GM23338 (cell line): Measurements from ENCODE around the gene NUCB1. TPM values are rescaled to one million over a fixed set of nuclear protein-coding genes. Genes with fewer than 3 reads are reported as not detected.

Source experiments
- ATAC-seq: fragments of 200-7000 bp; cut with Tn5 transposase; 3 replicates; pipeline ENCODE4 v1.9.1; 2020
- DNase-seq: peaks from one replicate; pipeline ENCODE4 v3.0.0-alpha.2; 2015; ENCODE audit warnings: low spot score
- H2AFZ ChIP-seq: fragments of 200-600 bp; sonication (generic); 2 replicates; pipeline ENCODE4 v1.8.0; 2016; ENCODE audit warnings: antibody characterized with exemption, mild to moderate bottlenecking, moderate library complexity
- H3F3A ChIP-seq: fragments of 200-600 bp; sonication (generic); replicated peaks from 2 replicates; pipeline ENCODE4 v1.8.0; 2017; ENCODE audit warnings: antibody characterized with exemption, mixed run types, low read depth
- H3K27ac ChIP-seq: fragments of 200-600 bp; sonication (generic); 2 replicates; pipeline ENCODE4 v1.6.1; 2016; ENCODE audit warnings: low read depth
- H3K27me3 ChIP-seq: fragments of 200-600 bp; sonication (generic); 2 replicates; pipeline ENCODE4 v1.8.0; 2016; ENCODE audit warnings: mild to moderate bottlenecking, mixed run types, moderate library complexity; ENCODE audit not compliant: insufficient read depth
- H3K36me3 ChIP-seq: fragments of 200-600 bp; sonication (generic); 2 replicates; pipeline ENCODE4 v1.8.0; 2016; ENCODE audit warnings: mild to moderate bottlenecking; ENCODE audit not compliant: insufficient read depth
- H3K4me1 ChIP-seq: fragments of 200-600 bp; sonication (generic); 2 replicates; pipeline ENCODE4 v1.8.0; 2016; ENCODE audit warnings: mild to moderate bottlenecking, moderate library complexity; ENCODE audit not compliant: insufficient read depth
- H3K4me2 ChIP-seq: fragments of 200-600 bp; sonication (generic); 2 replicates; pipeline ENCODE4 v1.7.1; 2017; ENCODE audit warnings: mixed run types
- H3K4me3 ChIP-seq: fragments of 200-600 bp; sonication (generic); 2 replicates; pipeline ENCODE4 v1.6.1; 2016; ENCODE audit warnings: mixed run types
- H3K79me2 ChIP-seq: fragments of 200-600 bp; sonication (generic); replicated peaks from 2 replicates; pipeline ENCODE4 v1.8.0; 2017; ENCODE audit warnings: mild to moderate bottlenecking; ENCODE audit not compliant: insufficient read depth
- H3K9me2 ChIP-seq: fragments of 200-600 bp; sonication (generic); 2 replicates; pipeline ENCODE4 v1.8.0; 2017; ENCODE audit not compliant: insufficient read depth
- H4K20me1 ChIP-seq: fragments of 200-600 bp; sonication (generic); replicated peaks from 2 replicates; pipeline ENCODE4 v1.8.0; 2017; ENCODE audit warnings: mild to moderate bottlenecking; ENCODE audit not compliant: insufficient read depth
- H3K27ac Mint-ChIP-seq: 2 replicates; pipeline ENCODE4 v1.8.0; 2020; ENCODE audit warnings: inconsistent platforms, mild to moderate bottlenecking, moderate library complexity, mixed read lengths
- H3K27me3 Mint-ChIP-seq: 3 replicates; pipeline ENCODE4 v1.8.0; 2022; ENCODE audit warnings: low read depth, mild to moderate bottlenecking, moderate library complexity, mixed read lengths, inconsistent platforms; ENCODE audit not compliant: insufficient read depth, poor library complexity
- H3K36me3 Mint-ChIP-seq: 3 replicates; pipeline ENCODE4 v1.8.0; 2021; ENCODE audit warnings: low read depth, mild to moderate bottlenecking, inconsistent platforms, moderate library complexity, mixed read lengths
- H3K4me1 Mint-ChIP-seq: 3 replicates; pipeline ENCODE4 v1.8.0; 2020; ENCODE audit warnings: mild to moderate bottlenecking, inconsistent platforms, mixed read lengths
- H3K4me3 Mint-ChIP-seq: 3 replicates; pipeline ENCODE4 v1.8.0; 2021; ENCODE audit warnings: moderate library complexity, mild to moderate bottlenecking, inconsistent platforms, mixed read lengths
- H3K9me3 Mint-ChIP-seq: 3 replicates; pipeline ENCODE4 v1.8.0; 2020; ENCODE audit warnings: moderate library complexity, mild to moderate bottlenecking, inconsistent platforms, mixed read lengths
- CREB1 ChIP-seq: fragments of 250-450 bp; sonication (Bioruptor Pico); IDR thresholded peaks from 2 replicates; pipeline ENCODE4 v1.5.0; 2020; ENCODE audit warnings: low read depth, mild to moderate bottlenecking, moderate library complexity
- EZH2 ChIP-seq: fragments of 200-600 bp; sonication (generic); IDR thresholded peaks from one replicate; pipeline ENCODE4 v1.8.0; 2017; ENCODE audit warnings: antibody characterized with exemption, mild to moderate bottlenecking, low read depth; ENCODE audit not compliant: unreplicated experiment
- EZH2phosphoT487 ChIP-seq: fragments of 200-600 bp; sonication (generic); IDR thresholded peaks from one replicate; pipeline ENCODE4 v1.8.1; 2018; ENCODE audit warnings: antibody characterized with exemption; ENCODE audit not compliant: unreplicated experiment
- JUNB ChIP-seq: IDR thresholded peaks from one replicate; pipeline ENCODE4 v1.6.1; 2016; ENCODE audit warnings: antibody characterized with exemption; ENCODE audit not compliant: unreplicated experiment
- POLR2AphosphoS5 ChIP-seq: IDR thresholded peaks from 2 replicates; pipeline ENCODE4 v1.6.1; 2016; ENCODE audit warnings: antibody characterized with exemption, low read depth
- STAT1 ChIP-seq: IDR thresholded peaks from one replicate; pipeline ENCODE4 v1.6.1; 2016; ENCODE audit warnings: antibody characterized with exemption; ENCODE audit not compliant: unreplicated experiment
- ZNF114 ChIP-seq: fragments of 250-450 bp; sonication (Bioruptor Pico); IDR thresholded peaks from 2 replicates; pipeline ENCODE4 v1.5.0; 2020; ENCODE audit warnings: mild to moderate bottlenecking, moderate library complexity
- ZNF331 ChIP-seq: fragments of 250-450 bp; sonication (Bioruptor Pico); IDR thresholded peaks from 2 replicates; pipeline ENCODE4 v1.5.0; 2020; ENCODE audit warnings: low read depth, mild to moderate bottlenecking, moderate library complexity
- ZNF462 ChIP-seq: fragments of 250-450 bp; sonication (Bioruptor Pico); IDR thresholded peaks from 2 replicates; pipeline ENCODE4 v1.5.0; 2020; ENCODE audit warnings: mild to moderate bottlenecking, moderate library complexity
- polyA plus RNA-seq: library from polyadenylated mRNA; unstranded; fragments of >200 nt; fragmentation: Nextera tagmentation; extraction: Ambion mirVana; gene quantifications from 2 replicates; pipeline ENCODE4 v1.2.1, GENCODE V29; 2016
- total RNA-seq: library from RNA; depleted of rRNA; stranded (reverse); fragments of >200 nt; shearing (Covaris generic); gene quantifications from 2 replicates; pipeline ENCODE4 v1.2.3, GENCODE V29; 2014
- TF ChIP-seq, protein P1 (sequence below), 2 experiments: fragments of 200-600 bp in 1 of 2; sonication (generic) in 1 of 2; conservative IDR thresholded peaks; 2 replicates each; pipeline versions ENCODE4 v1.5.1 to v1.6.1; 2016 to 2017; ENCODE audit warnings: antibody characterized with exemption in 2 of 2, low read depth in 2 of 2, mild to moderate bottlenecking in 2 of 2, moderate library complexity in 1 of 2

The NUCB1 gene
- total and polyA plus RNA-seq, 2 experiments from 2014 or later: 57.1 to 163 TPM

DNA sequence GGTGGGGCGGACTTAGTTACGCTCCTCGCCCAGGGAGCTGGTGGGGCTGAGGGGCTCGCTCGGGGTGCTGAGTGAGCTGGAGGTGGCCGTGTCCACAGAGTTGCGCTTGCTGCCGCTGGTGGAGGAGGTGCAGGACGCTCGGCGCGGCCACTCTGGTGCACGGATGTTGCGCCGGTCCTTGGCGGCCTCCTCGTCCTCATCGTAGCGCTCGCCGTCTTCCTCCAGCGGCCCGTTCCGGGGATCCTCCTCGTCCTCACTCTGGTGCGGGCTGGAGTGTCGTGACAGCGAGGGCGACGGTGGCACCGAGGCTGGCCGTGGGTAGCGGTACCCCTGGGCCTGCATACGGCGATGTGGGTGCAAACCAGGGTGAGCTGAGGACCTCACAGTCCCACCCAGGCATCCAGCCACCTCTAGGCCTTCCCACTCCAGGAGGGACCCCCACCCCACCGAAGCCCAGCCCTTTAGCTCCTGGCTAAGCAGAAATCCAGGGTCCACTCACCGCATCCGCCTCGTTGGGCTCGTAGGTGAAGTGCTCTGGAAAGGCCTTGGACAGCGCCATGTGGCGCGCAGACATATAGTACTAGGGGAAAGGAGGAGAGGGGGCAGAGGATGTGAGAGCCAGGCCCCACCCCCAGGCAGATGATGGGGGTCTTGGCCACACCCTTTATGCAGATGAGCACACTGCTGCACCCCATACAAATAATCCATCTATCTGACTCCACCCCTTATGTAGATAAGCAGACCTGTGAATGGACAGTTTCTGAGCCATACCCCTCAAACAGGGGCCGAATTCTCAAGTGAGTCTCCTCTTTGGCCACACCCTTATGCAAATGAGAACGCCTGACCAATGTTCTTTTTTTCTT, 69.4 kb downstream of the NUCB1 start:
- peaks cover 11% of the 10 kb centered on the region for H4K20me1 ChIP-seq
- peaks cover 38% of the 10 kb centered on the region for H3K27me3 Mint-ChIP-seq
- H3K4me1 Mint-ChIP-seq: peaks cover 20% of the 10 kb centered on the region
- no peak overlapping the region for H3K4me3 ChIP-seq
- ATAC-seq: peak; percentile 12
- peaks cover 13% of the 10 kb centered on the region for H3K36me3 ChIP-seq
- H3K79me2 ChIP-seq: peaks cover 19% of the 10 kb centered on the region
- peaks cover 13% of the 10 kb centered on the region for H3K9me3 Mint-ChIP-seq
- no peak for TF ChIP-seq JUNB
- H3K9me2 ChIP-seq: no peaks in the 10 kb centered on the region
- peaks cover 55% of the 10 kb centered on the region for H3K36me3 Mint-ChIP-seq
- H3K4me2 ChIP-seq: no peak overlapping the region
- no peak overlapping the region for H3K27ac ChIP-seq
- no peak overlapping the region for H3K27ac Mint-ChIP-seq
- H2AFZ ChIP-seq: no peak overlapping the region
- H3K4me3 Mint-ChIP-seq: no peak overlapping the region
- DNase-seq: peak; percentile 77
- no peaks in the 10 kb centered on the region for H3K27me3 ChIP-seq
- H3K4me1 ChIP-seq: peaks cover 5% of the 10 kb centered on the region; the same call in 1 of the 2 replicates
- peaks cover 37% of the 10 kb centered on the region for H3F3A ChIP-seq

GRCh38 chr19:48970139-48970766, 70.1 kb downstream of the NUCB1 start:
- H3K36me3 Mint-ChIP-seq: peaks cover 53% of the 10 kb centered on the region
- no peak for TF ChIP-seq ZNF462 (CRISPR knock-in tag)
- TF ChIP-seq, protein P1, sequence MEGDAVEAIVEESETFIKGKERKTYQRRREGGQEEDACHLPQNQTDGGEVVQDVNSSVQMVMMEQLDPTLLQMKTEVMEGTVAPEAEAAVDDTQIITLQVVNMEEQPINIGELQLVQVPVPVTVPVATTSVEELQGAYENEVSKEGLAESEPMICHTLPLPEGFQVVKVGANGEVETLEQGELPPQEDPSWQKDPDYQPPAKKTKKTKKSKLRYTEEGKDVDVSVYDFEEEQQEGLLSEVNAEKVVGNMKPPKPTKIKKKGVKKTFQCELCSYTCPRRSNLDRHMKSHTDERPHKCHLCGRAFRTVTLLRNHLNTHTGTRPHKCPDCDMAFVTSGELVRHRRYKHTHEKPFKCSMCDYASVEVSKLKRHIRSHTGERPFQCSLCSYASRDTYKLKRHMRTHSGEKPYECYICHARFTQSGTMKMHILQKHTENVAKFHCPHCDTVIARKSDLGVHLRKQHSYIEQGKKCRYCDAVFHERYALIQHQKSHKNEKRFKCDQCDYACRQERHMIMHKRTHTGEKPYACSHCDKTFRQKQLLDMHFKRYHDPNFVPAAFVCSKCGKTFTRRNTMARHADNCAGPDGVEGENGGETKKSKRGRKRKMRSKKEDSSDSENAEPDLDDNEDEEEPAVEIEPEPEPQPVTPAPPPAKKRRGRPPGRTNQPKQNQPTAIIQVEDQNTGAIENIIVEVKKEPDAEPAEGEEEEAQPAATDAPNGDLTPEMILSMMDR (conservative IDR thresholded peaks at IDR 0.05; ENCODE audit: low read depth in 2 of 2): no peak
- TF ChIP-seq ZNF331 (CRISPR knock-in tag): no peak
- no peak for TF ChIP-seq ZNF114 (CRISPR knock-in tag)
- TF ChIP-seq EZH2: no peak
- no peak for TF ChIP-seq POLR2AphosphoS5
- no peak for TF ChIP-seq STAT1
- TF ChIP-seq JUNB: no peak
- TF ChIP-seq EZH2phosphoT487: no peak
- no peak for TF ChIP-seq CREB1

More at GRCh38 chr19:48970139-48970766, 70.1 kb downstream of the NUCB1 start:
- peaks cover 11% of the 10 kb centered on the region for H4K20me1 ChIP-seq
- Mint-ChIP-seq H3K4me1 (peaks cover 17% of the 10 kb centered on the region), H3K9me3 (peaks cover 13% of the 10 kb centered on the region), H3K27me3 (peaks cover 34% of the 10 kb centered on the region), H3K27ac (no peak overlapping the region), H3K4me3 (no peak overlapping the region; the same call in 2 of the 3 replicates)
- peaks cover 15% of the 10 kb centered on the region for H3K79me2 ChIP-seq
- H2AFZ ChIP-seq: no peak overlapping the region
- H3K9me2 ChIP-seq: no peaks in the 10 kb centered on the region
- H3K27ac ChIP-seq: peak overlapping the region; percentile 66; the same call in 1 of the 2 replicates
- no peak overlapping the region for H3K4me3 ChIP-seq
- no peaks in the 10 kb centered on the region for H3K27me3 ChIP-seq
- ATAC-seq (no peak), DNase-seq (no peak)
- H3K4me1 ChIP-seq: peaks cover 4% of the 10 kb centered on the region; the same call in 1 of the 2 replicates
- peak overlapping the region; percentile 48; the same call in 1 of the 2 replicates for H3K4me2 ChIP-seq
- H3K36me3 ChIP-seq: peaks cover 13% of the 10 kb centered on the region
- H3F3A ChIP-seq: peaks cover 37% of the 10 kb centered on the region
